Measurements from ENCODE around the gene LHX6.

Gene LHX6

GRCh38 chr9:122197882-122198281 lies 30.9 kb downstream of the LHX6 start:
- Histone ChIP-seq H3K4me3 (no peak overlapping the region), H3K27ac (no peak overlapping the region)

- Histone ChIP-seq H3K4me3 (no peak overlapping the region), H3K27ac (no peak overlapping the region)
These were observed 31.3 kb downstream of the LHX6 start for GRCh38 chr9:122197426-122197825.

GRCh38 chr9:122195875-122196274 lies 32.9 kb downstream of the LHX6 start:
- no peak overlapping the region for H3K4me3 ChIP-seq

GRCh38 chr9:122193651-122194050 lies 35.1 kb downstream of the LHX6 start:
- Histone ChIP-seq H3K4me3 (no peak overlapping the region), H3K27ac (no peak overlapping the region)

More at GRCh38 chr9:122195875-122196274, 32.9 kb downstream of the LHX6 start:
- no peak overlapping the region for H3K27ac ChIP-seq

GRCh38 chr9:122192914-122193525 lies 35.7 kb downstream of the LHX6 start:
- Histone ChIP-seq H3K4me3 (no peak overlapping the region), H3K27ac (no peak overlapping the region)

GRCh38 chr9:122192261-122192875 lies 36.4 kb downstream of the LHX6 start:
- no peak overlapping the region for H3K4me3 ChIP-seq
- no peak overlapping the region for H3K27ac ChIP-seq

- no peak overlapping the region for H3K4me3 ChIP-seq
- H3K27ac ChIP-seq = no peak overlapping the region
These were observed 37.2 kb downstream of the LHX6 start for GRCh38 chr9:122191584-122191983.

GRCh38 chr9:122190597-122191381 lies 38.0 kb downstream of the LHX6 start:
- H3K4me3 ChIP-seq = no peak overlapping the region
- no peak overlapping the region for H3K27ac ChIP-seq

- no peak overlapping the region for H3K4me3 ChIP-seq
- H3K27ac ChIP-seq = no peak overlapping the region
These were observed 40.4 kb downstream of the LHX6 start for GRCh38 chr9:122188369-122188768.

- Histone ChIP-seq H3K27ac (no peak overlapping the region), H3K4me3 (no peak overlapping the region)
These were observed 41.8 kb downstream of the LHX6 start for GRCh38 chr9:122186777-122187470.

- Histone ChIP-seq H3K27ac (no peak overlapping the region), H3K4me3 (no peak overlapping the region)
These were observed 42.5 kb downstream of the LHX6 start for GRCh38 chr9:122186301-122186700.

GRCh38 chr9:122184551-122184950 lies 44.2 kb downstream of the LHX6 start:
- H3K4me3 ChIP-seq = no peak overlapping the region

GRCh38 chr9:122183501-122183900 lies 45.3 kb downstream of the LHX6 start:
- Histone ChIP-seq H3K4me3 (no peak overlapping the region), H3K27ac (no peak overlapping the region)

More at GRCh38 chr9:122184551-122184950, 44.2 kb downstream of the LHX6 start:
- H3K27ac ChIP-seq = no peak overlapping the region

- Histone ChIP-seq H3K27ac (no peak overlapping the region), H3K4me3 (no peak overlapping the region)
These were observed 48.1 kb downstream of the LHX6 start for GRCh38 chr9:122180633-122181032.

- no peak overlapping the region for H3K27ac ChIP-seq
- H3K4me3 ChIP-seq = no peak overlapping the region
These were observed 49.1 kb downstream of the LHX6 start for GRCh38 chr9:122179690-122180074.

GRCh38 chr9:122179054-122179689 lies 49.6 kb downstream of the LHX6 start:
- Histone ChIP-seq H3K4me3 (no peak overlapping the region), H3K27ac (no peak overlapping the region)

GRCh38 chr9:122176916-122177315 lies 51.8 kb downstream of the LHX6 start:
- H3K4me3 ChIP-seq = no peak overlapping the region

GRCh38 chr9:122173670-122174069 lies 55.1 kb downstream of the LHX6 start:
- no peak overlapping the region for H3K4me3 ChIP-seq
- H3K27ac ChIP-seq = no peak overlapping the region

More at GRCh38 chr9:122176916-122177315, 51.8 kb downstream of the LHX6 start:
- no peak overlapping the region for H3K27ac ChIP-seq

- no peak overlapping the region for H3K4me3 ChIP-seq
- no peak overlapping the region for H3K27ac ChIP-seq
These were observed 56.6 kb downstream of the LHX6 start for GRCh38 chr9:122172131-122172530.

GRCh38 chr9:122168356-122168755 lies 60.4 kb downstream of the LHX6 start:
- no peak overlapping the region for H3K27ac ChIP-seq

More at GRCh38 chr9:122168356-122168755, 60.4 kb downstream of the LHX6 start:
- H3K4me3 ChIP-seq = no peak overlapping the region

Data from skin epidermis (tissue), 12 donors.